ENCODE data around the gene PDE6D.
"Not testable (repeated sequence)": the region's sequence is repeated elsewhere in the genome, so short reads cannot be mapped to it uniquely, and the experiment has no call there.

PDE6D gene

GRCh38 chr2:231785822-231786176 lies 4.7 kb upstream of the PDE6D start:
- H3K27me3 Mint-ChIP-seq, result no peaks in the 10 kb centered on the region
- H3K27ac Mint-ChIP-seq, result peak overlapping the region; percentile 91 to 95
- peaks cover 63% of the 10 kb centered on the region for H3K4me1 Mint-ChIP-seq
- no peaks in the 10 kb centered on the region for H3K9me3 Mint-ChIP-seq
- DNase-seq (no peak), ATAC-seq (no peak)
- peak overlapping the region; percentile 84 to 98 for H3K4me3 Mint-ChIP-seq

GRCh38 chr2:231785413-231785812 lies 4.3 kb upstream of the PDE6D start:
- Mint-ChIP-seq H3K27me3 (no peaks in the 10 kb centered on the region), H3K4me1 (peaks cover 63% of the 10 kb centered on the region), H3K9me3 (no peaks in the 10 kb centered on the region), H3K4me3 (peak overlapping the region; percentile 84 to 98), H3K27ac (peak overlapping the region in 1 of 2 donors; percentile 91)
- DNase-seq, result no peak
- no peak for ATAC-seq

GRCh38 chr2:231781798-231782726 lies 980 bp upstream of the PDE6D start:
- Mint-ChIP-seq H3K9me3 (no peaks in the 10 kb centered on the region), H3K4me3 (peak overlapping the region; percentile 97 to 100), H3K27me3 (no peaks in the 10 kb centered on the region), H3K4me1 (peaks cover 65% of the 10 kb centered on the region), H3K27ac (peak overlapping the region; percentile 90 to 98)
- DNase-seq (peak in 1 of 2 donors; percentile 23), ATAC-seq (no peak)

GRCh38 chr2:231780123-231780908 lies 766 bp downstream of the PDE6D start:
- Mint-ChIP-seq H3K4me3 (peak overlapping the region; percentile 97 to 100), H3K27me3 (no peaks in the 10 kb centered on the region), H3K9me3 (no peaks in the 10 kb centered on the region), H3K4me1 (peaks cover 52% of the 10 kb centered on the region), H3K27ac (peak overlapping the region; percentile 90 to 98)
- DNase-seq (peak; percentile 3 to 18), ATAC-seq (peak; percentile 41)

GRCh38 chr2:231769170-231770136 lies 11.6 kb downstream of the PDE6D start:
- no peaks in the 10 kb centered on the region for H3K9me3 Mint-ChIP-seq
- H3K27ac Mint-ChIP-seq, result peak overlapping the region in 1 of 2 donors; percentile 50
- peak; percentile 60 for ATAC-seq
- DNase-seq, result no peak
- no peaks in the 10 kb centered on the region for H3K27me3 Mint-ChIP-seq
- H3K4me3 Mint-ChIP-seq, result no peak overlapping the region
- H3K4me1 Mint-ChIP-seq, result peaks cover 29% of the 10 kb centered on the region

GRCh38 chr2:231765496-231765929 lies 15.6 kb downstream of the PDE6D start:
- no peak for DNase-seq
- Mint-ChIP-seq H3K4me1 (peaks cover 29% of the 10 kb centered on the region), H3K4me3 (no peak overlapping the region), H3K9me3 (no peaks in the 10 kb centered on the region), H3K27me3 (no peaks in the 10 kb centered on the region), H3K27ac (no peak overlapping the region)
- ATAC-seq, result peak; percentile 72

GRCh38 chr2:231764760-231765159 lies 16.3 kb downstream of the PDE6D start:
- no peak overlapping the region for H3K27ac Mint-ChIP-seq
- no peak for ATAC-seq
- H3K4me1 Mint-ChIP-seq, result peaks cover 27% of the 10 kb centered on the region
- H3K27me3 Mint-ChIP-seq, result no peaks in the 10 kb centered on the region
- DNase-seq, result no peak
- H3K9me3 Mint-ChIP-seq, result no peaks in the 10 kb centered on the region
- no peak overlapping the region for H3K4me3 Mint-ChIP-seq

- ATAC-seq (no peak), DNase-seq (no peak)
- no peaks in the 10 kb centered on the region for H3K9me3 Mint-ChIP-seq
- H3K27me3 Mint-ChIP-seq, result no peaks in the 10 kb centered on the region
- peaks cover 21% of the 10 kb centered on the region for H3K4me1 Mint-ChIP-seq
- no peak overlapping the region for H3K4me3 Mint-ChIP-seq
- no peak overlapping the region for H3K27ac Mint-ChIP-seq
These were observed 17.0 kb downstream of the PDE6D start for GRCh38 chr2:231764124-231764523.

- no peak overlapping the region for H3K4me3 Mint-ChIP-seq
- H3K27ac Mint-ChIP-seq, result no peak overlapping the region
- ATAC-seq (no peak), DNase-seq (no peak)
- H3K27me3 Mint-ChIP-seq, result no peaks in the 10 kb centered on the region
- peaks cover 19% of the 10 kb centered on the region for H3K4me1 Mint-ChIP-seq
- H3K9me3 Mint-ChIP-seq, result no peaks in the 10 kb centered on the region
These were observed 19.3 kb downstream of the PDE6D start for GRCh38 chr2:231761735-231762134.

- Mint-ChIP-seq H3K9me3 (no peaks in the 10 kb centered on the region), H3K4me3 (no peak overlapping the region), H3K4me1 (no peaks in the 10 kb centered on the region), H3K27ac (no peak overlapping the region), H3K27me3 (no peaks in the 10 kb centered on the region)
- DNase-seq (no peak), ATAC-seq (no peak)
These were observed 29.0 kb downstream of the PDE6D start for GRCh38 chr2:231752061-231752460.

- no peak for ATAC-seq
- no peak for DNase-seq
- no peaks in the 10 kb centered on the region for H3K9me3 Mint-ChIP-seq
- no peaks in the 10 kb centered on the region for H3K4me1 Mint-ChIP-seq
- no peaks in the 10 kb centered on the region for H3K27me3 Mint-ChIP-seq
- H3K4me3 Mint-ChIP-seq, result no peak overlapping the region
- no peak overlapping the region for H3K27ac Mint-ChIP-seq
These were observed 29.9 kb downstream of the PDE6D start for GRCh38 chr2:231751042-231751815.

- H3K9me3 Mint-ChIP-seq, H3K27ac Mint-ChIP-seq, H3K4me3 Mint-ChIP-seq, DNase-seq, ATAC-seq, H3K27me3 Mint-ChIP-seq, H3K4me1 Mint-ChIP-seq: not testable (repeated sequence)
These were observed 32.1 kb downstream of the PDE6D start for GRCh38 chr2:231749016-231749415.

GRCh38 chr2:231748153-231748896 lies 32.8 kb downstream of the PDE6D start:
- ATAC-seq, DNase-seq, H3K27me3 Mint-ChIP-seq, H3K9me3 Mint-ChIP-seq, H3K27ac Mint-ChIP-seq, H3K4me1 Mint-ChIP-seq, H3K4me3 Mint-ChIP-seq: not testable (repeated sequence)
